Esophagus squamous epithelium (tissue), 5 donors: ENCODE data around the gene TBX6. TPM values are rescaled to one million over a fixed set of nuclear protein-coding genes. Genes with fewer than 3 reads are reported as not detected.

Experiments
- DNase-seq: peaks from one replicate; lab custom pipeline; 2025; lab: John Stamatoyannopoulos, UW
- H3K27ac ChIP-seq, 4 donors: fragments of 200-600 bp; sonication (generic); one replicate each; pipeline ENCODE4 v1.5.1; 2016 to 2019; ENCODE audit warnings: mild to moderate bottlenecking in 1 of 4
- H3K27me3 ChIP-seq, 4 donors: fragments of 200-600 bp; sonication (generic); 1 replicate in 3 of 4; 2 replicates in 1 of 4; pipeline versions ENCODE4 v1.5.1 to v1.6.0; 2017 to 2021; ENCODE audit warnings: antibody characterized with exemption in 1 of 4
- H3K36me3 ChIP-seq, 3 donors: fragments of 200-600 bp; sonication (generic); one replicate each; pipeline ENCODE4 v1.5.1; 2016 to 2019
- H3K4me1 ChIP-seq, 3 donors: fragments of 200-600 bp; sonication (generic); one replicate each; pipeline ENCODE4 v1.5.1; 2017 to 2019
- H3K4me3 ChIP-seq, 4 donors: fragments of 200-600 bp; sonication (generic); 1 replicate in 3 of 4; 2 replicates in 1 of 4; pipeline ENCODE4 v1.5.1; 2016 to 2019; ENCODE audit warnings: mild to moderate bottlenecking in 2 of 4, moderate library complexity in 1 of 4
- H3K9me3 ChIP-seq, 3 donors: fragments of 200-600 bp; sonication (generic); one replicate each; pipeline ENCODE4 v1.5.1; 2016 to 2019
- POLR2A ChIP-seq, 4 donors: fragments of 450-650 bp; IDR thresholded peaks; one replicate each; pipeline ENCODE4 v1.6.1; 2017; ENCODE audit warnings: antibody characterized with exemption in 4 of 4, mild to moderate bottlenecking in 4 of 4, moderate library complexity in 3 of 4
- WGBS, 2 donors: methylation state at CpG; one replicate each; pipeline ENCODE4 v1.1.5; 2018; 5-methylcytosine and 5-hydroxymethylcytosine counted together
- intact Hi-C: fragments of 100-400 bp; cut with DNase I; formaldehyde crosslinking; loops from one replicate; pipeline ENCODE4 v1.15.0; 2022
- total RNA-seq, 4 donors: library from RNA; depleted of rRNA; stranded (reverse); fragments of >200 nt; gene quantifications; one replicate each; pipeline ENCODE4 v1.1.0, GENCODE V29; 2016
- TF ChIP-seq, protein P1 (sequence below), 6 experiments: fragments of 450-650 bp in 4 of 6; fragments of 200-600 bp in 2 of 6; sonication (generic) in 2 of 6; IDR thresholded peaks; one replicate each; pipeline ENCODE4 v1.5.1; 2016 to 2019; ENCODE audit warnings: antibody characterized with exemption in 6 of 6, mild to moderate bottlenecking in 4 of 6, moderate library complexity in 4 of 6
- donor health status: DM: yes; HTN: yes; CAD: no.

Gene TBX6
- total RNA-seq, 4 donors from 2014 or later: 1.9 to 6.2 (median 4.7) TPM

GRCh38 chr16:30063278-30063892 lies 28.3 kb downstream of the TBX6 start:
- Histone ChIP-seq H3K9me3 (no peaks in the 10 kb centered on the region), H3K27ac (peak overlapping the region; percentile 98 to 100 (median 100)), H3K36me3 (peaks cover 7 to 17% (median 16%) of the 10 kb centered on the region in 3 donors), H3K4me1 (peaks cover 36 to 69% (median 40%) of the 10 kb centered on the region in 3 donors), H3K27me3 (no peaks in the 10 kb centered on the region), H3K4me3 (peak overlapping the region; percentile 92 to 98 (median 95))
- intact Hi-C loops: no loop called here
- no peak for TF ChIP-seq POLR2A (IDR thresholded peaks at IDR 0.05)
- TF ChIP-seq, protein P1, sequence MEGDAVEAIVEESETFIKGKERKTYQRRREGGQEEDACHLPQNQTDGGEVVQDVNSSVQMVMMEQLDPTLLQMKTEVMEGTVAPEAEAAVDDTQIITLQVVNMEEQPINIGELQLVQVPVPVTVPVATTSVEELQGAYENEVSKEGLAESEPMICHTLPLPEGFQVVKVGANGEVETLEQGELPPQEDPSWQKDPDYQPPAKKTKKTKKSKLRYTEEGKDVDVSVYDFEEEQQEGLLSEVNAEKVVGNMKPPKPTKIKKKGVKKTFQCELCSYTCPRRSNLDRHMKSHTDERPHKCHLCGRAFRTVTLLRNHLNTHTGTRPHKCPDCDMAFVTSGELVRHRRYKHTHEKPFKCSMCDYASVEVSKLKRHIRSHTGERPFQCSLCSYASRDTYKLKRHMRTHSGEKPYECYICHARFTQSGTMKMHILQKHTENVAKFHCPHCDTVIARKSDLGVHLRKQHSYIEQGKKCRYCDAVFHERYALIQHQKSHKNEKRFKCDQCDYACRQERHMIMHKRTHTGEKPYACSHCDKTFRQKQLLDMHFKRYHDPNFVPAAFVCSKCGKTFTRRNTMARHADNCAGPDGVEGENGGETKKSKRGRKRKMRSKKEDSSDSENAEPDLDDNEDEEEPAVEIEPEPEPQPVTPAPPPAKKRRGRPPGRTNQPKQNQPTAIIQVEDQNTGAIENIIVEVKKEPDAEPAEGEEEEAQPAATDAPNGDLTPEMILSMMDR (IDR thresholded peaks at IDR 0.05): no peak
- no peak for DNase-seq
- 65 to 93% methylated on average over 3 to 6 of the region's 12 CpGs for WGBS, 2 donors

GRCh38 chr16:30060836-30061554 lies 30.7 kb downstream of the TBX6 start:
- intact Hi-C loops: no loop called here
- WGBS, 2 donors: 44 to 86% methylated on average over 1 to 2 of the region's 2 CpGs
- Histone ChIP-seq H3K9me3 (no peaks in the 10 kb centered on the region), H3K36me3 (no peaks in the 10 kb centered on the region), H3K4me3 (no peak overlapping the region), H3K4me1 (peaks cover 22 to 58% (median 23%) of the 10 kb centered on the region in 3 donors), H3K27ac (peak overlapping the region in 3 of 4 donors; percentile 23 to 47 (median 25)), H3K27me3 (no peaks in the 10 kb centered on the region)
- no peak for DNase-seq
- TF ChIP-seq POLR2A (IDR thresholded peaks at IDR 0.05): no peak
- TF ChIP-seq, protein P1 (IDR thresholded peaks at IDR 0.05): no peak

GRCh38 chr16:30060346-30060745 lies 31.4 kb downstream of the TBX6 start:
- WGBS, 2 donors: 69 to 84% methylated on average over 4 of the region's 4 CpGs
- Histone ChIP-seq H3K27me3 (no peaks in the 10 kb centered on the region), H3K36me3 (no peaks in the 10 kb centered on the region), H3K4me3 (no peak overlapping the region), H3K27ac (peak overlapping the region in 3 of 4 donors; percentile 23 to 47 (median 25)), H3K9me3 (no peaks in the 10 kb centered on the region), H3K4me1 (peaks cover 22 to 63% (median 28%) of the 10 kb centered on the region in 3 donors)
- DNase-seq: no peak
- intact Hi-C loops: no loop called here
- TF ChIP-seq, protein P1 (IDR thresholded peaks at IDR 0.05): no peak
- no peak for TF ChIP-seq POLR2A (IDR thresholded peaks at IDR 0.05)

GRCh38 chr16:30054959-30055553 lies 36.7 kb downstream of the TBX6 start:
- Histone ChIP-seq H3K4me3 (no peak overlapping the region), H3K27me3 (no peaks in the 10 kb centered on the region), H3K27ac (peak overlapping the region in 3 of 4 donors; percentile 62 to 73 (median 65)), H3K4me1 (peaks cover 18 to 70% (median 29%) of the 10 kb centered on the region in 3 donors), H3K36me3 (no peaks in the 10 kb centered on the region), H3K9me3 (no peaks in the 10 kb centered on the region)
- no peak for DNase-seq
- 17 to 27% methylated on average over 7 to 9 of the region's 10 CpGs for WGBS, 2 donors
- TF ChIP-seq POLR2A (IDR thresholded peaks at IDR 0.05): no peak
- TF ChIP-seq, protein P1 (IDR thresholded peaks at IDR 0.05): peak; percentile 23 to 66 (median 51)
- intact Hi-C loops: no loop called here

DNA sequence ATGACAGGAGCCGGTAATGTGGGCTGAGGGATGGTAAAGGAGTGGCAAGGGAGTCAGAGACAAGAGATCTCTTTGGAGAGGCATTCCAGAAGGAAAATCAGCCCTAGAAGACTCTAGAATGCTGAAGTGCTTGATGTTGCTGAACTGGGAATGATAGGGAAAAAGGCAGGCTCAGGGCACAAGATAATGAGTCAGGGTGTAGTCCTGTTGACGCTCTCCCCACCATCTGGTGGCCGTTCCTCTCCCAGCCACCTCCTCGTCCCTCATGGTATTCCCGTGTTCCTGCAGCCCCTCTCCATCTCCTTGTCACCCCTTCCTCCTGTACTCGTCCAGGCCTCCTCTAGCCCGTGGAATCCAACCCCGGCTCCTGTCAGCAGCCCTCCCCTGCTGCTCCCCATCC lies 37.3 kb downstream of the TBX6 start:
- TF ChIP-seq, protein P1 (IDR thresholded peaks at IDR 0.05): no peak
- TF ChIP-seq POLR2A (IDR thresholded peaks at IDR 0.05): no peak
- DNase-seq: no peak
- Histone ChIP-seq H3K36me3 (no peaks in the 10 kb centered on the region), H3K9me3 (no peaks in the 10 kb centered on the region), H3K4me1 (peaks cover 18 to 73% (median 28%) of the 10 kb centered on the region in 3 donors), H3K27me3 (no peaks in the 10 kb centered on the region), H3K27ac (no peak overlapping the region), H3K4me3 (no peak overlapping the region)
- 74 to 75% methylated on average over 8 of the region's 8 CpGs for WGBS, 2 donors
- intact Hi-C loops: no loop called here
